HG03457 (cell line): ENCODE data around the gene PSMA4.
A peak's percentile ranks its signal among the peaks of the same experiment; 100 is the strongest.
"Not testable (repeated sequence)": the region's sequence is repeated elsewhere in the genome, so short reads cannot be mapped to it uniquely, and the experiment has no call there.

Source experiments
- ATAC-seq: cut with Tn5 transposase; IDR thresholded peaks from one replicate; pipeline ENCODE4 v1.9.1; 2021; ENCODE audit warnings: moderate number of reproducible peaks; ENCODE audit not compliant: unreplicated experiment

Gene PSMA4

GRCh38 chr15:78540141-78540870 is at the start of gene PSMA4:
Gene PSMA4 (plus strand): TSS chr15:78540444. CDS start chr15:78541928, 1,484 bp downstream.
- peak; percentile 48 for ATAC-seq

- ATAC-seq: no peak
Observed at GRCh38 chr15:78492872-78493271, 47.4 kb upstream of the PSMA4 start.

GRCh38 chr15:78501857-78502256 is 38.4 kb upstream of the PSMA4 start:
- no peak for ATAC-seq

GRCh38 chr15:78502641-78503040 is 37.6 kb upstream of the PSMA4 start:
- ATAC-seq: no peak

- ATAC-seq: peak; percentile 82
Observed at GRCh38 chr15:78506971-78507830, 33.0 kb upstream of the PSMA4 start, which contains the start of gene HYKK. Gene HYKK (plus strand): TSS chr15:78507577. CDS start chr15:78513089, 5,512 bp downstream.

- no peak for ATAC-seq
Observed at GRCh38 chr15:78507831-78508160, 32.4 kb upstream of the PSMA4 start.

GRCh38 chr15:78508272-78508671 is 32.0 kb upstream of the PSMA4 start:
- no peak for ATAC-seq

- no peak for ATAC-seq
Observed at GRCh38 chr15:78509726-78510312, 30.4 kb upstream of the PSMA4 start.

GRCh38 chr15:78520035-78520434 is 20.2 kb upstream of the PSMA4 start:
- ATAC-seq: not testable (repeated sequence)

- ATAC-seq: no peak
Observed at GRCh38 chr15:78524230-78524629, 16.0 kb upstream of the PSMA4 start.

- ATAC-seq: no peak
Observed at GRCh38 chr15:78527325-78527724, 12.9 kb upstream of the PSMA4 start.

- ATAC-seq: no peak
Observed at GRCh38 chr15:78533331-78533730, 6.9 kb upstream of the PSMA4 start.

- no peak for ATAC-seq
Observed at GRCh38 chr15:78536134-78536533, 4.1 kb upstream of the PSMA4 start.

- no peak for ATAC-seq
Observed at GRCh38 chr15:78537266-78537905, 2.9 kb upstream of the PSMA4 start.

GRCh38 chr15:78538358-78538757 is 1.9 kb upstream of the PSMA4 start:
- ATAC-seq: no peak

GRCh38 chr15:78539464-78540140 is 642 bp upstream of the PSMA4 start:
- ATAC-seq: not testable (repeated sequence)

- ATAC-seq: no peak
Observed at GRCh38 chr15:78540871-78541743, 863 bp downstream of the PSMA4 start.

- ATAC-seq: no peak
Observed at GRCh38 chr15:78541744-78542034, 1.4 kb downstream of the PSMA4 start.

GRCh38 chr15:78542647-78543046 is 2.4 kb downstream of the PSMA4 start:
- ATAC-seq: no peak

- ATAC-seq: no peak
Observed at GRCh38 chr15:78550194-78550593, 9.9 kb downstream of the PSMA4 start.
